HG03342 (cell line): Measurements from ENCODE around the gene KLHDC7A.

Source experiments
- ATAC-seq: cut with Tn5 transposase; IDR thresholded peaks from one replicate; pipeline ENCODE4 v1.9.1; 2021; ENCODE audit warnings: mild to moderate bottlenecking, moderate library complexity; ENCODE audit not compliant: unreplicated experiment

Gene KLHDC7A

DNA sequence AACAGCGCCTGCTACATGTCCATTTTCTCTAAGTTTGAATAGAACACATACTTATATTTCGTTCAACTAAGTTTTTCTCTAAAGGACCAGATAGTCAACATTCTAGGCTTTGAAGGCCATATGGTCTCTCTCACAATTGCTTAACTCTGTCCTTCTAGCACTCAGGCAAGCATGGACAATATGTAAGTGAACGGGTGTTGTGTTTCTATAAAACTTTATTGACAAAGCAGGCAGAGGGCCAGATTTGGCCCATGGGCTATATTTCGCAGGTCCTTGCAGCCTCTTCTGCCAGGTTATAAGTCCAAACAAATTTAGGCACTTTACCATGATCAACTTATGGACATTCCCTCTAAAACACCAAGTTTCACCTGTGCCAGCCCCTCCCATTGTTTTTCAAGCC lies 21.1 kb downstream of the KLHDC7A start:
- no peak for ATAC-seq

GRCh38 chr1:18504609-18505008 lies 23.9 kb downstream of the KLHDC7A start:
- ATAC-seq = no peak

- ATAC-seq = no peak
Measured at GRCh38 chr1:18505666-18506065, 24.9 kb downstream of the KLHDC7A start.

GRCh38 chr1:18508084-18508483 lies 27.4 kb downstream of the KLHDC7A start:
- ATAC-seq = no peak

- no peak for ATAC-seq
Measured at GRCh38 chr1:18511149-18511873, 30.6 kb downstream of the KLHDC7A start.

DNA sequence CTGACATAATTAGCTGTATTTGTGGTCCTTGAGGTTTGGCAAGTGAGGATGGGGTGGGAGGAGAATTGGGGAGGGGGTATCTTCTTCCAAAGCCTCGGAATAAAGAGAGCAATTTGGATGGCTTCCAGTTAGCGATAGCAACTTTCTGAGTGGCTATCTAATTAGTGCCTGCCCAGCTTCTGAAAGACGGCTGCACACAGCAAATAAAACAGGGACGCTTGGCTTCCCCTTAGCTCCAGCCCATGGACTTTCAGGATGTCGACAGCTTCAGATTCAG lies 31.1 kb downstream of the KLHDC7A start:
- ATAC-seq = no peak

DNA sequence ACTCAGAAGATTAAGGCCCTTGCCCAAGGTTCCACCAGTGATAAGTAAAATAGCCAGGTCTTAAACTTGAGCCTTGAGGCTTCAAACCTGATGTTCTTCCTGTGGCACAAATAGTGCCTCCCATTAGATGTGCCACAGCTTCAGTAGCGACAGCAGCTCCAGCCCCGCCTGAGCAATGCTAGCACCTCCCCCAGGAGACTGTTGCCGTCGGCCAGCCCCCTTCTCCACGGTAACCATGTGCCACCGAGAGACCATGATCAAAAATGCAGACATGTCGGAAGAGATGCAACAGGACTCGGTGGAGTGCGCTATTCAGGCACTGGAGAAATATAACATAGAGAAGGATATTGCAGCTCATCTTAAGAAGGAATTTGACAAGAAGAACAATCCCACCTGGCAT lies 32.2 kb downstream of the KLHDC7A start:
- ATAC-seq = no peak

GRCh38 chr1:18513995-18514394 lies 33.3 kb downstream of the KLHDC7A start:
- no peak for ATAC-seq

DNA sequence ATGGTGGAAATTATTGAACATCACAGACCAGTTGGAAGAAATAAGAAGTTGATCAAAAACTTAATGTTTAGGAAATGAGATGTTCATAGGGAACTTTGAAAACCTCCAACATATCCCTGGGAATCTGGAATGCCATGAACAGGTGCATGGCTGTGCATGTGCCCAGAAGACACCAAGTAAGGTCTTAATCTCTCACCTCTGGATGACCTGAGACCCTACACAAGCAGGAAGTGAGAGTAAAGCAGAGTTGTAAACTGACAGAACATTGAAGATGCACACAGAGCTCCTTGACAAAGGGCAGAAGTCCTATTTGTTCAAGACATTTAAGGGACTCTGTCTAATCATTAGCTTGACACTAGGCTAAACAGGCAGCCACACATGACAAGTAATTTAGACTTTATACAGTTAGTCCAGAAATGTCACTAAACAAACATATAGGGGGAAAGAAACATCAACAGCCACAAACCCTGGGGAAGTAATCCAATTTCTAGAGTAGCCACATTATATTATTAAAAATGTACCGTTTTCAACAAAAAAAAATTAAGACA lies 34.5 kb downstream of the KLHDC7A start:
- no peak for ATAC-seq

DNA sequence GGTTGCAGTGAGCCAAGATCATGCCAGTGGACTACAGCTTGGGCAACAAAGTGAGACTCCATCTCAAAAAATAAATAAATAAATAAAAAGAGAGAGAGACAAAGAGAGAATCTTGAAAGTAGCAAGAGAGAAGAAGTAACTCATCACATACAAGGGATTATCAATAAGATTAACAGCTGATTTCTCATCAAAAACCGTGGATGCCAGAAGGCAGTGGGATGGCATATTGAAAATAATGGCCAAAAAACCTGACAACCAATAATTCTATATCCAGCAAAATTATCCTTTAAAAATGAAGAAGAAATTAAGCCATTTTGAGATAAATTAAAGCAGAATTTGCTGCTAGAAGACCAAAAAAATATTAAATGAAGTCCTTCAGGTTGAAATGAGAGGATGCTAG lies 35.7 kb downstream of the KLHDC7A start:
- ATAC-seq = no peak

- ATAC-seq = no peak
Measured at GRCh38 chr1:18526436-18527275, 45.9 kb downstream of the KLHDC7A start.

GRCh38 chr1:18527514-18527913 lies 46.8 kb downstream of the KLHDC7A start:
- no peak for ATAC-seq

GRCh38 chr1:18527921-18528320 lies 47.2 kb downstream of the KLHDC7A start:
- ATAC-seq = no peak

GRCh38 chr1:18528616-18529015 lies 47.9 kb downstream of the KLHDC7A start:
- no peak for ATAC-seq

GRCh38 chr1:18529714-18530113 lies 49.0 kb downstream of the KLHDC7A start:
- no peak for ATAC-seq

DNA sequence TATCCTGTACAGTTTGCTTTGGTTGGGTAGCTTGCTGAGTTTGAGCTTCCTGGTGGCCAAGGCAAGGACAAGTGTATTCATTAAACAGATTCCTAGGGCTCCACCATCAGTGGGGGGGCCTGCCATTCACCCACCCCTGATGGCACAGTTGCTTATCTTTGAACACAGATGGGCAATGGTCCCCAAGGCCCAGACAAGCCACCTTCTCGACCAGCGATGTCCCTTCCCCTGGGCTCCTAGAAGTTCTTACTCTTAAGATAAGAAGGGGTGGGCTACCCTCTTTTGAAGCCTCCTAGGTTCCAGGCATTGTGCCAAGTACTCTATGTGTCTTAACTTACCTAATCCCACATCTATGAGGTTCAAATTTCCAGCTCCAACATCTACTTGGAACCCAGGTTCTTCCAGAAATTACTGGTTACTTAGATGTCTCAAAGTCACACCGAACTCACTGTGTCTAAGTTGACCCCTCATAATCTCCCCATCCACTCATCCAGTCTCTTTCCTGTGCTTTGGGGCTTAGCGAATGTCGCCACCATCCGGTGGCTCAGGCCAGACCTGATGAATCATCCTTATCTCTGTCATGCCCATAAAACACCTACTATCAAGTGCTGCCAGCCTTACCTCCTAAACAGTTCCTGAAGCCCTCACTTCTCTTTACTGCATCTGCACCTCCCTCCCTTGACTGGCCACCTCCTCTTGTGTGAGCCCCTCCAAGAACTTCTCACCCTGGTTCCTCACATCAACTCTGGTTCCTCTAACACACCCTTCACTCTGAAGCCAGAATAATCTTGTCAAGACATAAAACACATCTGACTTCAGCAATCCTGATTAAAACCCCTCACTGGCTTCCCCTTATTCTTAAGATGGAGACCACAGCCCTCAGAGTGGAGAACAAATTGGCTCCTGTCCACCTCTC lies 50.1 kb downstream of the KLHDC7A start:
- ATAC-seq = no peak

GRCh38 chr1:18531503-18531845 lies 50.7 kb downstream of the KLHDC7A start:
- ATAC-seq = no peak

GRCh38 chr1:18532390-18533170 lies 51.9 kb downstream of the KLHDC7A start:
- no peak for ATAC-seq

DNA sequence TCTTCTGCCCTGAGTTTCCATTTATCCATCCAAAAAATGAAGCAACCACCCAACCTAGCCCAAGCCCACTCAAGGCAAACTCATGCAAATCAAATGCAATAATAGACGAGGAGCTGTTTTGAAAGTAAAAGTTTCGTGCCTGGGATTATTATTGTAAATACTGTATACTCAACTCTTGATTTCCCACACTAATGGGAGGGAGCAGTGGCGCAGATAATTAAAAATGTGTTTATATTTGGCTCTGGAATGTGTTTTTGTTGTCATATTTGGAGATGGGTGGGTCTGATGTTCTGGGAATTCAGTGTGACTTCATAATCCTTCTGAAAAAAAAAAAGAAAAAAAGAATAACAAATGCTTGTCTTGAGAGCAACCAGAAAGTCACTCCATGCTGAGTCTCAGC lies 52.5 kb downstream of the KLHDC7A start:
- no peak for ATAC-seq

- ATAC-seq = no peak
Measured at GRCh38 chr1:18534810-18535205, 54.1 kb downstream of the KLHDC7A start.
